CD14-positive monocyte (primary cell): ENCODE data around the gene DRAM2. TPM values are rescaled to one million over a fixed set of nuclear protein-coding genes. Genes with fewer than 3 reads are reported as not detected.
A peak's percentile ranks its signal among the peaks of the same experiment; 100 is the strongest.

Source experiments
- DNase-seq, 3 donors: peaks; one replicate each; pipeline ENCODE4 v3.0.0-alpha.2; 2011 to 2022
- H2AFZ ChIP-seq: 2 replicates; pipeline ENCODE4 v1.6.0; 2012; ENCODE audit warnings: mild to moderate bottlenecking, low read depth, low read length, inconsistent platforms; ENCODE audit not compliant: insufficient read depth, poor library complexity, severe bottlenecking
- H3K27ac ChIP-seq, 2 donors: 1 replicate in 1 of 2; 2 replicates in 1 of 2; pipeline ENCODE4 v1.5.1; 2012 to 2013; ENCODE audit warnings: low read length in 2 of 2, control low read depth in 1 of 2, inconsistent platforms in 1 of 2, low read depth in 1 of 2, mild to moderate bottlenecking in 1 of 2
- H3K27me3 ChIP-seq, 2 donors: one replicate each; pipeline versions ENCODE4 v1.6.0 to v1.6.1; 2011 to 2013; ENCODE audit warnings: low read length in 2 of 2; ENCODE audit not compliant: control insufficient read depth in 2 of 2, insufficient read depth in 2 of 2
- H3K36me3 ChIP-seq, 2 donors: replicated peaks in 1 of 2; 1 replicate in 1 of 2; 2 replicates in 1 of 2; pipeline versions ENCODE4 v1.5.1 to v1.6.1; 2012 to 2013; ENCODE audit warnings: low read length in 2 of 2, control low read depth in 1 of 2, inconsistent platforms in 1 of 2, mild to moderate bottlenecking in 1 of 2; ENCODE audit not compliant: insufficient read depth in 2 of 2, control insufficient read depth in 1 of 2
- H3K4me1 ChIP-seq, 2 donors: 1 replicate in 1 of 2; 2 replicates in 1 of 2; pipeline versions ENCODE4 v1.5.1 to v1.6.1; 2012 to 2013; ENCODE audit warnings: low read length in 2 of 2, control low read depth in 1 of 2, inconsistent platforms in 1 of 2, mild to moderate bottlenecking in 1 of 2, moderate library complexity in 1 of 2; ENCODE audit not compliant: insufficient read depth in 2 of 2, control insufficient read depth in 1 of 2
- H3K4me2 ChIP-seq: replicated peaks from 2 replicates; pipeline ENCODE3; 2012; ENCODE audit warnings: low read length, moderate library complexity, mild to moderate bottlenecking; ENCODE audit not compliant: poor library complexity, severe bottlenecking; ENCODE audit errors: extremely low read depth
- H3K4me3 ChIP-seq, 3 experiments: fragments of 200-600 bp in 1 of 3; sonication (generic) in 1 of 3; replicated peaks in 1 of 3; 1 replicate in 2 of 3; 2 replicates in 1 of 3; pipeline ENCODE4 v1.5.1; 2011 to 2013; ENCODE audit warnings: low read length in 3 of 3, mild to moderate bottlenecking in 3 of 3, control low read depth in 2 of 3, low read depth in 2 of 3, inconsistent platforms in 1 of 3, moderate library complexity in 1 of 3
- H3K79me2 ChIP-seq: 2 replicates; pipeline ENCODE4 v1.6.0; 2012; ENCODE audit warnings: mild to moderate bottlenecking, control low read depth, inconsistent platforms, low read length, moderate library complexity; ENCODE audit not compliant: insufficient read depth
- H3K9ac ChIP-seq: 2 replicates; pipeline ENCODE4 v1.6.0; 2017; ENCODE audit warnings: low read length, mild to moderate bottlenecking; ENCODE audit not compliant: insufficient read depth, poor library complexity, severe bottlenecking
- H3K9me3 ChIP-seq, 2 donors: replicated peaks in 1 of 2; 1 replicate in 1 of 2; 2 replicates in 1 of 2; pipeline versions ENCODE4 v1.5.1 to v1.6.1; 2012 to 2013; ENCODE audit warnings: low read length in 2 of 2, control low read depth in 1 of 2; ENCODE audit not compliant: control insufficient read depth in 1 of 2, insufficient read depth in 1 of 2
- H4K20me1 ChIP-seq: 2 replicates; pipeline ENCODE4 v1.6.0; 2012; ENCODE audit warnings: mild to moderate bottlenecking, low read length, control low read depth, moderate library complexity; ENCODE audit not compliant: insufficient read depth
- H3K27ac Mint-ChIP-seq, 7 donors: one replicate each; pipeline ENCODE4 v1.8.0; 2020; ENCODE audit warnings: mild to moderate bottlenecking in 7 of 7, mixed read lengths in 7 of 7, moderate library complexity in 6 of 7, inconsistent platforms in 2 of 7
- H3K27me3 Mint-ChIP-seq, 3 donors: one replicate each; pipeline ENCODE4 v1.8.0; 2021 to 2022; ENCODE audit warnings: low read depth in 3 of 3, mild to moderate bottlenecking in 3 of 3, mixed read lengths in 3 of 3, moderate library complexity in 3 of 3, inconsistent platforms in 1 of 3
- H3K36me3 Mint-ChIP-seq, 2 donors: one replicate each; pipeline ENCODE4 v1.8.0; 2020; ENCODE audit warnings: mixed read lengths in 2 of 2, inconsistent platforms in 1 of 2, mild to moderate bottlenecking in 1 of 2
- H3K4me1 Mint-ChIP-seq: one replicate; pipeline ENCODE4 v1.8.0; 2020; ENCODE audit warnings: mild to moderate bottlenecking, mixed read lengths
- H3K4me3 Mint-ChIP-seq, 2 donors: one replicate each; pipeline ENCODE4 v1.8.0; 2020; ENCODE audit warnings: mild to moderate bottlenecking in 2 of 2, mixed read lengths in 2 of 2, moderate library complexity in 1 of 2
- H3K9me3 Mint-ChIP-seq, 7 donors: one replicate each; pipeline ENCODE4 v1.8.0; 2020 to 2022; ENCODE audit warnings: mixed read lengths in 7 of 7, mild to moderate bottlenecking in 6 of 7, moderate library complexity in 6 of 7, inconsistent platforms in 2 of 7
- CTCF ChIP-seq: fragments of 200-600 bp; IDR thresholded peaks from one replicate; pipeline ENCODE4 v1.8.0; 2022; ENCODE audit warnings: antibody characterized with exemption, mild to moderate bottlenecking
- WGBS: methylation state at CpG from one replicate; pipeline ENCODE4 v1.1.5; 2013; ENCODE audit warnings: missing lambda C conversion rate; ENCODE audit not compliant: insufficient coverage; 5-methylcytosine and 5-hydroxymethylcytosine counted together
- intact Hi-C, 2 donors: fragments of 100-400 bp; cut with micrococcal nuclease; formaldehyde crosslinking; loops; one replicate each; pipeline versions ENCODE4 v1.15.0 to v1.15.1; 2023
- polyA plus RNA-seq, 3 donors: library from polyadenylated mRNA; depleted of rRNA in 1 of 3; unstranded in 2 of 3; stranded (reverse) in 1 of 3; fragments of 300-500 nt in 2 of 3; fragments of >200 nt in 1 of 3; fragmentation: Illumina TruSeq in 2 of 3; gene quantifications; 1 replicate in 2 of 3; 2 replicates in 1 of 3; pipeline ENCODE4 v1.2.3, GENCODE V29; 2012 to 2021

The DRAM2 gene
- polyA plus RNA-seq, 3 donors = 85.9 to 204 (median 190) TPM

- WGBS = no CpG with 5 or more reads among the region's 1 CpG
- H2AFZ ChIP-seq = no peak overlapping the region
- no peaks in the 10 kb centered on the region for H4K20me1 ChIP-seq
- peaks cover 17 to 33% of the 10 kb centered on the region in 2 donors for H3K36me3 ChIP-seq
- Mint-ChIP-seq H3K27me3 (no peaks in the 10 kb centered on the region), H3K36me3 (peaks cover 52 to 65% of the 10 kb centered on the region in 2 donors), H3K27ac (peak overlapping the region; percentile 85 to 94 (median 88)), H3K4me1 (peaks cover 68% of the 10 kb centered on the region), H3K4me3 (peak overlapping the region in 1 of 2 donors; percentile 54), H3K9me3 (peaks cover 0 to 5% (median 2%) of the 10 kb centered on the region in 7 donors)
- peaks cover 72% of the 10 kb centered on the region for H3K79me2 ChIP-seq
- no peak for TF ChIP-seq CTCF
- H3K9ac ChIP-seq = no peak overlapping the region
- H3K27me3 ChIP-seq = no peaks in the 10 kb centered on the region
- peak overlapping the region; percentile 61 for H3K4me2 ChIP-seq
- peak overlapping the region; percentile 57 to 83 for H3K27ac ChIP-seq
- DNase-seq = peak; percentile 32 to 72 (median 39)
- peak overlapping the region in 1 of 3 experiments; percentile 14 for H3K4me3 ChIP-seq
- intact Hi-C loops = loop anchor here in 1 of 2 donors (10.0 kb wide), 1 partner anchor 311 kb away; the partner anchor contains the start of genes ATP5PB and WDR77
- H3K9me3 ChIP-seq = no peaks in the 10 kb centered on the region
- H3K4me1 ChIP-seq = peaks cover 61 to 79% of the 10 kb centered on the region in 2 donors
Observed at GRCh38 chr1:111133866-111134265, 6.0 kb downstream of the DRAM2 start.

GRCh38 chr1:111131693-111132092 lies 8.2 kb downstream of the DRAM2 start:
- WGBS = 75% methylated on average over 3 of the region's 4 CpGs

More at GRCh38 chr1:111131693-111132092, 8.2 kb downstream of the DRAM2 start:
- H3K27ac ChIP-seq = peak overlapping the region in 1 of 2 donors; percentile 83
- H3K4me3 ChIP-seq = no peak overlapping the region
- Mint-ChIP-seq H3K9me3 (peaks cover 0 to 5% (median 2%) of the 10 kb centered on the region in 7 donors), H3K4me3 (no peak overlapping the region), H3K36me3 (peaks cover 45 to 61% of the 10 kb centered on the region in 2 donors), H3K4me1 (peaks cover 78% of the 10 kb centered on the region), H3K27ac (peak overlapping the region in 6 of 7 donors; percentile 3 to 94 (median 68)), H3K27me3 (peaks cover 0 to 2% (median 0%) of the 10 kb centered on the region in 3 donors)
- no peak overlapping the region for H3K4me2 ChIP-seq
- H2AFZ ChIP-seq = no peak overlapping the region
- H4K20me1 ChIP-seq = no peaks in the 10 kb centered on the region
- peaks cover 56% of the 10 kb centered on the region for H3K79me2 ChIP-seq
- intact Hi-C loops = loop anchor here in 1 of 2 donors (10.0 kb wide), 1 partner anchor 313 kb away; the partner anchor contains the start of genes ATP5PB and WDR77
- H3K27me3 ChIP-seq = no peaks in the 10 kb centered on the region
- peaks cover 15 to 23% of the 10 kb centered on the region in 2 donors for H3K36me3 ChIP-seq
- no peak for TF ChIP-seq CTCF
- H3K9ac ChIP-seq = no peak overlapping the region
- H3K4me1 ChIP-seq = peaks cover 69 to 91% of the 10 kb centered on the region in 2 donors
- no peak for DNase-seq
- no peaks in the 10 kb centered on the region for H3K9me3 ChIP-seq
